A549 (cell line): ENCODE measurements around the gene SLC34A1. TPM values are rescaled to one million over a fixed set of nuclear protein-coding genes. Genes with fewer than 3 reads are reported as not detected.

Experiments
- ATAC-seq, 2 experiments: fragments of 200-7000 bp in 1 of 2; fragments of >200 bp in 1 of 2; cut with Nextera tagmentation in 1 of 2; cut with Tn5 transposase in 1 of 2; 3 replicates each; pipeline versions ENCODE4 v1.8.0 to v1.9.1; 2018 to 2020; ENCODE audit warnings: mild to moderate bottlenecking in 1 of 2, moderate library complexity in 1 of 2
- CTCF ChIA-PET: fragments of 300-600 bp; sonication (Branson Sonifier 250); formaldehyde crosslinking; extraction: SDS; loops from one replicate; lab custom pipeline; 2021; ENCODE audit warnings: antibody characterized with exemption, inconsistent platforms; lab: Yijun Ruan, JAX
- POLR2A ChIA-PET: fragments of 350-600 bp; formaldehyde crosslinking; extraction: SDS; loops from one replicate; lab custom pipeline; 2021; ENCODE audit warnings: antibody characterized with exemption, inconsistent platforms; lab: Yijun Ruan, JAX
- DNase-seq, 2 experiments: peaks; one replicate each; pipeline versions ENCODE4 v3.0.0 to v3.0.0-alpha.2; 2011 to 2016; ENCODE audit warnings: low read depth in 1 of 2, low spot score in 1 of 2
- FAIRE-seq: peaks from 2 replicates; lab custom pipeline; 2011; peaks lifted over from hg19 to GRCh38; lab: Jason Lieb, UNC
- H3K27ac ChIP-seq, 2 experiments: fragments of >200 bp; sonication (Bioruptor Twin); formaldehyde crosslinking; 3 replicates each; pipeline ENCODE4 v1.5.1; 2016 to 2017
- H3K4me1 ChIP-seq: fragments of >200 bp; sonication (Bioruptor Twin); formaldehyde crosslinking; 3 replicates; pipeline ENCODE4 v1.6.1; 2016
- H3K4me2 ChIP-seq: fragments of >200 bp; sonication (Bioruptor Twin); formaldehyde crosslinking; 3 replicates; pipeline ENCODE4 v1.6.1; 2016
- H3K4me3 ChIP-seq: fragments of >200 bp; sonication (Bioruptor Twin); formaldehyde crosslinking; 3 replicates; pipeline ENCODE4 v1.5.1; 2016
- H3K9me3 ChIP-seq: fragments of >200 bp; sonication (Bioruptor Twin); formaldehyde crosslinking; 3 replicates; pipeline ENCODE4 v1.6.1; 2016
- CHD4 ChIP-seq: fragments of 200-600 bp; sonication (generic); IDR thresholded peaks from 2 replicates; pipeline ENCODE4 v1.6.1; 2016; ENCODE audit warnings: antibody characterized with exemption, mild to moderate bottlenecking, borderline replicate concordance
- EHMT2 ChIP-seq: fragments of 200-600 bp; sonication (generic); IDR thresholded peaks from 2 replicates; pipeline ENCODE4 v1.6.1; 2016; ENCODE audit warnings: antibody characterized with exemption, low read depth, mild to moderate bottlenecking, moderate library complexity
- ELK1 ChIP-seq: fragments of 150-350 bp; IDR thresholded peaks from 2 replicates; pipeline ENCODE4 v1.6.1; 2014; ENCODE audit warnings: low read depth, mild to moderate bottlenecking, low read length
- FOSB ChIP-seq: fragments of 250-450 bp; sonication (Bioruptor Pico); IDR thresholded peaks from 2 replicates; pipeline ENCODE4 v1.5.0; 2020; ENCODE audit warnings: mild to moderate bottlenecking, moderate library complexity
- FOSL2 ChIP-seq, 2 experiments: fragments of 450-650 bp in 1 of 2; fragments of >200 bp in 1 of 2; sonication (Bioruptor Twin) in 1 of 2; formaldehyde crosslinking; IDR thresholded peaks; 2 replicates each; pipeline versions ENCODE4 v1.5.0 to v1.6.1; 2016 to 2020; ENCODE audit warnings: mild to moderate bottlenecking in 1 of 2, moderate library complexity in 1 of 2
- FOXS1 ChIP-seq: fragments of 250-450 bp; sonication (Bioruptor Pico); IDR thresholded peaks from 2 replicates; pipeline ENCODE4 v1.5.0; 2020; ENCODE audit warnings: mild to moderate bottlenecking, moderate library complexity
- HDAC2 ChIP-seq: fragments of 200-600 bp; sonication (generic); IDR thresholded peaks from 2 replicates; pipeline ENCODE4 v1.6.1; 2016
- HMGXB4 ChIP-seq: fragments of 250-450 bp; sonication (Bioruptor Pico); IDR thresholded peaks from 2 replicates; pipeline ENCODE4 v1.5.0; 2021; ENCODE audit warnings: mild to moderate bottlenecking, moderate library complexity, borderline replicate concordance
- MAFK ChIP-seq: fragments of 450-650 bp; IDR thresholded peaks from 2 replicates; pipeline ENCODE4 v1.6.1; 2014; ENCODE audit not compliant: partially characterized antibody
- MAX ChIP-seq: IDR thresholded peaks from 2 replicates; pipeline ENCODE4 v1.6.1; 2012
- PBX3 ChIP-seq: IDR thresholded peaks from 2 replicates; pipeline ENCODE4 v1.6.1; 2012
- PHF8 ChIP-seq: fragments of 200-600 bp; sonication (generic); IDR thresholded peaks from 2 replicates; pipeline ENCODE4 v1.6.1; 2016; ENCODE audit warnings: low read depth, mild to moderate bottlenecking, antibody characterized with exemption, moderate library complexity, borderline replicate concordance
- RARB ChIP-seq: fragments of 250-450 bp; sonication (Bioruptor Pico); IDR thresholded peaks from 2 replicates; pipeline ENCODE4 v1.8.0; 2021; ENCODE audit warnings: mild to moderate bottlenecking, moderate library complexity
- RCOR1 ChIP-seq: fragments of 150-350 bp; IDR thresholded peaks from 2 replicates; pipeline ENCODE4 v1.6.1; 2014; ENCODE audit warnings: antibody characterized with exemption, low read length, low read depth
- SMC3 ChIP-seq: fragments of >200 bp; sonication (Bioruptor Twin); formaldehyde crosslinking; IDR thresholded peaks from 3 replicates; pipeline ENCODE4 v1.6.1; 2018; ENCODE audit warnings: inconsistent platforms
- TP53 ChIP-seq: fragments of 250-450 bp; sonication (Bioruptor Pico); IDR thresholded peaks from 2 replicates; pipeline ENCODE4 v1.5.0; 2021; ENCODE audit warnings: mild to moderate bottlenecking, moderate library complexity
- USF2 ChIP-seq: fragments of 450-650 bp; IDR thresholded peaks from 2 replicates; pipeline ENCODE4 v1.6.1; 2014; ENCODE audit warnings: antibody characterized with exemption
- WGBS: methylation state at CpG from one replicate; pipeline ENCODE4 v1.1.6; 2017; ENCODE audit errors: missing lambda C conversion rate; 5-methylcytosine and 5-hydroxymethylcytosine counted together
- polyA plus RNA-seq, 4 experiments: library from polyadenylated mRNA; depleted of rRNA in 3 of 4; stranded (reverse); fragments of >200 nt; fragmentation: RNase III in 1 of 4; extraction: RNeasy Plus Mini Kit Qiagen cat#74134 plus additional on column Dnase treatment in 1 of 4; gene quantifications; 2 replicates in 3 of 4; 3 replicates in 1 of 4; pipeline ENCODE4 v1.2.3, GENCODE V29; 2011 to 2017

SLC34A1 gene
- polyA plus RNA-seq, 2 of the 4 experiments (the other 2 are of a cell fraction): 0.03 TPM; not detected in 1

GRCh38 chr5:177357459-177358351 lies 26.5 kb upstream of the SLC34A1 start, which contains the start of gene RGS14:
Gene RGS14, plus strand, starts transcription at chr5:177357924. Its CDS starts 101 bp downstream, at chr5:177358025.
- Histone ChIP-seq H3K4me1 (peaks cover 12% of the 10 kb centered on the region; the same call in 2 of the 3 replicates), H3K9me3 (peaks cover 4% of the 10 kb centered on the region; the same call in 1 of the 3 replicates), H3K4me2 (no peak within 1 kb of the TSS), H3K27ac (no peak within 1 kb of the TSS), H3K4me3 (no peak within 1 kb of the TSS)
- ChIA-PET POLR2A (no interaction called here), CTCF (interaction anchor here (2.3 to 4.8 kb wide), 2 partner anchors 12 to 46 kb away, joined by 13 to 30 read pairs; no protein-coding TSS in a partner anchor)
- no peak for FAIRE-seq
- 65% methylated on average over 26 of the region's 37 CpGs for WGBS
- DNase-seq: no peak
- TF ChIP-seq TP53 (CRISPR knock-in tag): no peak
- no peak; a peak in 2 of 6 replicates for ATAC-seq

- Histone ChIP-seq H3K27ac (no peak overlapping the region), H3K4me2 (no peak overlapping the region), H3K9me3 (peaks cover 4% of the 10 kb centered on the region; the same call in 1 of the 3 replicates), H3K4me3 (no peak overlapping the region), H3K4me1 (peaks cover 13% of the 10 kb centered on the region; the same call in 2 of the 3 replicates)
- 61% methylated on average over 4 of the region's 5 CpGs for WGBS
- DNase-seq (no peak), ATAC-seq (no peak), FAIRE-seq (no peak)
- TF ChIP-seq RARB: no peak
- TF ChIP-seq PHF8: no peak
- no peak for TF ChIP-seq PBX3
- TF ChIP-seq RCOR1: no peak
- no peak for TF ChIP-seq HDAC2
- TF ChIP-seq HMGXB4 (CRISPR knock-in tag): no peak
- TF ChIP-seq USF2: no peak
- no peak for TF ChIP-seq MAX
- no peak for TF ChIP-seq FOSB (CRISPR knock-in tag)
- TF ChIP-seq CHD4: no peak
- no peak for TF ChIP-seq FOSL2 (IDR thresholded peaks at IDR 0.05)
- no peak for TF ChIP-seq FOSL2 (CRISPR knock-in tag; IDR thresholded peaks at IDR 0.05)
- TF ChIP-seq ELK1: no peak
- no peak for TF ChIP-seq SMC3
- TF ChIP-seq EHMT2: no peak
- TF ChIP-seq MAFK: no peak
- no peak for TF ChIP-seq FOXS1
- POLR2A ChIA-PET: no interaction called here
- CTCF ChIA-PET: interaction anchor here (1.1 to 4.8 kb wide), 3 partner anchors 12 to 45 kb away, joined by 3 to 30 read pairs (median 13); no protein-coding TSS in a partner anchor
Measured at GRCh38 chr5:177358370-177358819, 25.8 kb upstream of the SLC34A1 start.
